ENCODE measurements around the gene SPN.

- TF ChIP-seq CTCF (IDR thresholded peaks at IDR 0.05) (no peak), POLR2A (IDR thresholded peaks at IDR 0.05) (no peak)
Measured at GRCh38 chr16:29701214-29701555, 38.1 kb downstream of the SPN start.
